GM12864 (cell line): ENCODE results near the gene PDZD4.

Experiments used
- DNase-seq: peaks from one replicate; pipeline ENCODE4 v3.0.0-alpha.2; 2011; ENCODE audit warnings: low read depth
- H3K4me3 ChIP-seq: 2 replicates; pipeline ENCODE4 v1.5.1; 2011; ENCODE audit warnings: mild to moderate bottlenecking, low read depth, low read length, control low read depth
- CTCF ChIP-seq: IDR thresholded peaks from 2 replicates; pipeline ENCODE4 v1.5.1; 2011; ENCODE audit warnings: low read depth, mild to moderate bottlenecking, moderate library complexity, low read length, control low read depth, inconsistent platforms; ENCODE audit errors: missing control alignments

PDZD4 gene

GRCh38 chrX:153853902-153854267 lies 23.5 kb upstream of the PDZD4 start:
- no peak for DNase-seq
- no peak overlapping the region for H3K4me3 ChIP-seq
- no peak for TF ChIP-seq CTCF

GRCh38 chrX:153853180-153853901 lies 23.0 kb upstream of the PDZD4 start:
- DNase-seq = no peak
- no peak overlapping the region for H3K4me3 ChIP-seq
- no peak for TF ChIP-seq CTCF

GRCh38 chrX:153851981-153852380 lies 21.6 kb upstream of the PDZD4 start:
- TF ChIP-seq CTCF = no peak

GRCh38 chrX:153848325-153848724 lies 18.0 kb upstream of the PDZD4 start:
- TF ChIP-seq CTCF = no peak
- DNase-seq = no peak
- no peak overlapping the region for H3K4me3 ChIP-seq

More at GRCh38 chrX:153851981-153852380, 21.6 kb upstream of the PDZD4 start:
- H3K4me3 ChIP-seq = no peak overlapping the region
- DNase-seq = no peak

GRCh38 chrX:153845842-153846241 lies 15.5 kb upstream of the PDZD4 start:
- H3K4me3 ChIP-seq = no peak overlapping the region
- DNase-seq = no peak

GRCh38 chrX:153845195-153845594 lies 14.9 kb upstream of the PDZD4 start:
- DNase-seq = no peak
- H3K4me3 ChIP-seq = no peak overlapping the region
- no peak for TF ChIP-seq CTCF

More at GRCh38 chrX:153845842-153846241, 15.5 kb upstream of the PDZD4 start:
- TF ChIP-seq CTCF = no peak

GRCh38 chrX:153844509-153845082 lies 14.3 kb upstream of the PDZD4 start:
- H3K4me3 ChIP-seq = no peak overlapping the region
- DNase-seq = no peak
- no peak for TF ChIP-seq CTCF
